ENCODE data around the gene GTPBP4. TPM values are rescaled to one million over a fixed set of nuclear protein-coding genes. Genes with fewer than 3 reads are reported as not detected.

The GTPBP4 gene
- total and polyA plus RNA-seq, 9 of the 15 experiments (the other 6 are each of a cell fraction or from before 2014, with no cell fraction given): 79.0 to 155 (median 128) TPM

DNA sequence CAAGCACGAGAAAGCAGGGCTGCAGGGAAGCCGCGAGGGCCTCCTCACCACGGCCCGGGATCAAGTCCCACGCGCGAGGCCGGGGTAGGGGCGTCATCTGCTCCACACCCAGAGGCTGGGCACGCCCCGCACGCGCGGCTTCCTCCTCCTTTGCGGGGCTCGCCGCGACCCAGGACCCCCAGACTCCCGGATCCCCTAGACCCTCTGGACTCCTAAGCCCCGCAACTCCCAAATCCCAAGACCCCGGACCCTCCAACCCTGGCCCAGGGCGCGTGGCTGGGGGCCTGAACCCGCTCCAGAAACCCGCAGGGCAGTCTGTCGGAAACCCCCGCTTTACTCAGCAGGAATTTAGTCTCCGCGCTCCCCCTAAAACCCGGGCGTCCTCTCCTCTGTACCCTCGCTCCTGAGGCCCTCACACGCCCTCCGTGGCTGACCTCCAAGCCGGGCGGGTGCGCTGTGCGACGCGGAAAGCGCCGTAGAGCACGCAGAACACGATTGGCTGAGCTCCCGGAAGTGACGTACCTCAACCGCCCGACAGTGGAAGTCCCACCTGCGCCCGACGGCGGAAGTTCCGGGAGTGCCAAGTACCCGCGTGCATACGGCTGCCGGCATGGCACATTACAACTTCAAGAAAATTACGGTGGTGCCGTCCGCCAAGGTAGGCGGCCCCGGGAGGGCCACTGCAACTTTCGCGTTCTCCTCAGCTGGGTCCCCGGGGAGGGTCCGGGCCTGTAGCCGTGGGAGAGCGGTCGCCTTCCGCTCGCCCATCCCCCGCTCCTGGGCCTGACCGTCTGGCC is at the start of gene GTPBP4 (continued):
- TF ChIP-seq GABPA (tag; conservative IDR thresholded peaks at IDR 0.05; ENCODE audit: low read depth) (peak; percentile 97), PRPF4 (IDR thresholded peaks at IDR 0.05; ENCODE audit: insufficient read depth, low read depth, low read length, poor library complexity, severe bottlenecking) (peak; percentile 88), MECOM (CRISPR knock-in tag; IDR thresholded peaks at IDR 0.05) (no peak), TAF9B (IDR thresholded peaks at IDR 0.05; ENCODE audit: partially characterized antibody) (peak; percentile 84), FUS (optimal IDR thresholded peaks at IDR 0.05; ENCODE audit: low read depth, low read length) (no peak), PTTG1 (tag; IDR thresholded peaks at IDR 0.05; ENCODE audit: low read depth) (no peak), RNF2 (IDR thresholded peaks at IDR 0.05) (peak; percentile 69; the same call in 1 of the 2 replicates), ZNF445 (CRISPR knock-in tag; IDR thresholded peaks at IDR 0.05; ENCODE audit: low read depth) (no peak), KDM4B (IDR thresholded peaks at IDR 0.05; ENCODE audit: borderline replicate concordance in 2 of 2, low read depth in 1 of 2) (peak in 1 of 2 experiments; percentile 78; a peak in 2 of 4 replicates), SUPT5H (IDR thresholded peaks at IDR 0.05) (peak; percentile 89), HDAC6 (IDR thresholded peaks at IDR 0.05; ENCODE audit: low read depth, low read length) (no peak), YY1 (IDR thresholded peaks at IDR 0.05; ENCODE audit: borderline replicate concordance in 1 of 3, control insufficient read depth in 1 of 3, extremely low read depth in 1 of 3, insufficient read depth in 3 of 3, insufficient read length in 1 of 3, insufficient replicate concordance in 2 of 3, low read depth in 1 of 3, low read length in 2 of 3) (peak in 2 of 3 experiments; percentile 44 to 66), ZEB2 (IDR thresholded peaks at IDR 0.05) (no peak), SRSF1 (IDR thresholded peaks at IDR 0.05; ENCODE audit: low read depth, low read length) (peak; percentile 89; the same call in 1 of the 2 replicates), HNRNPK (IDR thresholded peaks at IDR 0.05; ENCODE audit: low read depth, low read length, poor library complexity, severe bottlenecking) (no peak), SAFB2 (IDR thresholded peaks at IDR 0.05; ENCODE audit: borderline replicate concordance, low read depth, low read length, severe bottlenecking) (no peak)
- TF ChIP-seq, protein P1, sequence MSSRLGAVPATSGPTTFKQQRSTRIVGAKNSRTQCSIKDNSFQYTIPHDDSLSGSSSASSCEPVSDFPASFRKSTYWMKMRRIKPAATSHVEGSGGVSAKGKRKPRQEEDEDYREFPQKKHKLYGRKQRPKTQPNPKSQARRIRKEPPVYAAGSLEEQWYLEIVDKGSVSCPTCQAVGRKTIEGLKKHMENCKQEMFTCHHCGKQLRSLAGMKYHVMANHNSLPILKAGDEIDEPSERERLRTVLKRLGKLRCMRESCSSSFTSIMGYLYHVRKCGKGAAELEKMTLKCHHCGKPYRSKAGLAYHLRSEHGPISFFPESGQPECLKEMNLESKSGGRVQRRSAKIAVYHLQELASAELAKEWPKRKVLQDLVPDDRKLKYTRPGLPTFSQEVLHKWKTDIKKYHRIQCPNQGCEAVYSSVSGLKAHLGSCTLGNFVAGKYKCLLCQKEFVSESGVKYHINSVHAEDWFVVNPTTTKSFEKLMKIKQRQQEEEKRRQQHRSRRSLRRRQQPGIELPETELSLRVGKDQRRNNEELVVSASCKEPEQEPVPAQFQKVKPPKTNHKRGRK (tag; IDR thresholded peaks at IDR 0.05): no peak
- TF ChIP-seq, protein P2, sequence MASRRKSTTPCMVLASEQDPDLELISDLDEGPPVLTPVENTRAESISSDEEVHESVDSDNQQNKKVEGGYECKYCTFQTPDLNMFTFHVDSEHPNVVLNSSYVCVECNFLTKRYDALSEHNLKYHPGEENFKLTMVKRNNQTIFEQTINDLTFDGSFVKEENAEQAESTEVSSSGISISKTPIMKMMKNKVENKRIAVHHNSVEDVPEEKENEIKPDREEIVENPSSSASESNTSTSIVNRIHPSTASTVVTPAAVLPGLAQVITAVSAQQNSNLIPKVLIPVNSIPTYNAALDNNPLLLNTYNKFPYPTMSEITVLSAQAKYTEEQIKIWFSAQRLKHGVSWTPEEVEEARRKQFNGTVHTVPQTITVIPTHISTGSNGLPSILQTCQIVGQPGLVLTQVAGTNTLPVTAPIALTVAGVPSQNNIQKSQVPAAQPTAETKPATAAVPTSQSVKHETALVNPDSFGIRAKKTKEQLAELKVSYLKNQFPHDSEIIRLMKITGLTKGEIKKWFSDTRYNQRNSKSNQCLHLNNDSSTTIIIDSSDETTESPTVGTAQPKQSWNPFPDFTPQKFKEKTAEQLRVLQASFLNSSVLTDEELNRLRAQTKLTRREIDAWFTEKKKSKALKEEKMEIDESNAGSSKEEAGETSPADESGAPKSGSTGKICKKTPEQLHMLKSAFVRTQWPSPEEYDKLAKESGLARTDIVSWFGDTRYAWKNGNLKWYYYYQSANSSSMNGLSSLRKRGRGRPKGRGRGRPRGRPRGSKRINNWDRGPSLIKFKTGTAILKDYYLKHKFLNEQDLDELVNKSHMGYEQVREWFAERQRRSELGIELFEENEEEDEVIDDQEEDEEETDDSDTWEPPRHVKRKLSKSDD (conservative IDR thresholded peaks at IDR 0.05; ENCODE audit: low read length): no peak
- TF ChIP-seq, protein P3, sequence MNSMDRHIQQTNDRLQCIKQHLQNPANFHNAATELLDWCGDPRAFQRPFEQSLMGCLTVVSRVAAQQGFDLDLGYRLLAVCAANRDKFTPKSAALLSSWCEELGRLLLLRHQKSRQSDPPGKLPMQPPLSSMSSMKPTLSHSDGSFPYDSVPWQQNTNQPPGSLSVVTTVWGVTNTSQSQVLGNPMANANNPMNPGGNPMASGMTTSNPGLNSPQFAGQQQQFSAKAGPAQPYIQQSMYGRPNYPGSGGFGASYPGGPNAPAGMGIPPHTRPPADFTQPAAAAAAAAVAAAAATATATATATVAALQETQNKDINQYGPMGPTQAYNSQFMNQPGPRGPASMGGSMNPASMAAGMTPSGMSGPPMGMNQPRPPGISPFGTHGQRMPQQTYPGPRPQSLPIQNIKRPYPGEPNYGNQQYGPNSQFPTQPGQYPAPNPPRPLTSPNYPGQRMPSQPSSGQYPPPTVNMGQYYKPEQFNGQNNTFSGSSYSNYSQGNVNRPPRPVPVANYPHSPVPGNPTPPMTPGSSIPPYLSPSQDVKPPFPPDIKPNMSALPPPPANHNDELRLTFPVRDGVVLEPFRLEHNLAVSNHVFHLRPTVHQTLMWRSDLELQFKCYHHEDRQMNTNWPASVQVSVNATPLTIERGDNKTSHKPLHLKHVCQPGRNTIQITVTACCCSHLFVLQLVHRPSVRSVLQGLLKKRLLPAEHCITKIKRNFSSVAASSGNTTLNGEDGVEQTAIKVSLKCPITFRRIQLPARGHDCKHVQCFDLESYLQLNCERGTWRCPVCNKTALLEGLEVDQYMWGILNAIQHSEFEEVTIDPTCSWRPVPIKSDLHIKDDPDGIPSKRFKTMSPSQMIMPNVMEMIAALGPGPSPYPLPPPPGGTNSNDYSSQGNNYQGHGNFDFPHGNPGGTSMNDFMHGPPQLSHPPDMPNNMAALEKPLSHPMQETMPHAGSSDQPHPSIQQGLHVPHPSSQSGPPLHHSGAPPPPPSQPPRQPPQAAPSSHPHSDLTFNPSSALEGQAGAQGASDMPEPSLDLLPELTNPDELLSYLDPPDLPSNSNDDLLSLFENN (IDR thresholded peaks at IDR 0.05; ENCODE audit: low read depth in 2 of 2, low read length in 2 of 2): no peak

Data from K562 (cell line).